Suppressor macrophage (primary cell): ENCODE measurements around the gene TSSK3.
"Not testable (repeated sequence)": the region's sequence is repeated elsewhere in the genome, so short reads cannot be mapped to it uniquely, and the experiment has no call there.

Experiments
- DNase-seq, 4 experiments: peaks; one replicate each; pipeline ENCODE4 v3.0.0-alpha.2; 2020 to 2022

Gene TSSK3

GRCh38 chr1:32363713-32364112, 1.4 kb downstream of the TSSK3 start:
- no peak for DNase-seq

- no peak for DNase-seq
Measured at GRCh38 chr1:32364836-32365235, 2.5 kb downstream of the TSSK3 start.

GRCh38 chr1:32365445-32365844, 3.1 kb downstream of the TSSK3 start:
- DNase-seq: no peak

- no peak for DNase-seq
Measured at GRCh38 chr1:32367912-32368635, 5.7 kb downstream of the TSSK3 start.

- DNase-seq: peak in 3 of 4 experiments; percentile 48 to 67 (median 56)
Measured at GRCh38 chr1:32372149-32372756, 9.9 kb downstream of the TSSK3 start.

- DNase-seq: no peak
Measured at GRCh38 chr1:32373996-32374592, 11.8 kb downstream of the TSSK3 start.

- DNase-seq: no peak
Measured at GRCh38 chr1:32376199-32376598, 13.9 kb downstream of the TSSK3 start.

- no peak for DNase-seq
Measured at GRCh38 chr1:32377541-32378220, 15.3 kb downstream of the TSSK3 start.

- DNase-seq: peak in 1 of 4 experiments; percentile 7
Measured at GRCh38 chr1:32380057-32380456, 17.7 kb downstream of the TSSK3 start.

- DNase-seq: no peak
Measured at GRCh38 chr1:32386676-32387392, 24.5 kb downstream of the TSSK3 start.

GRCh38 chr1:32388641-32389040, 26.3 kb downstream of the TSSK3 start:
- DNase-seq: no peak

GRCh38 chr1:32390904-32391870, 28.8 kb downstream of the TSSK3 start:
- DNase-seq: no peak

GRCh38 chr1:32392325-32392724, 30.0 kb downstream of the TSSK3 start:
- no peak for DNase-seq

- DNase-seq: no peak
Measured at GRCh38 chr1:32393136-32393535, 30.8 kb downstream of the TSSK3 start.

GRCh38 chr1:32393832-32394140, 31.4 kb downstream of the TSSK3 start:
- DNase-seq: peak in 3 of 4 experiments; percentile 28 to 61 (median 29)

GRCh38 chr1:32394141-32394889, 32.0 kb downstream of the TSSK3 start, which contains the start of gene BSDC1:
Gene BSDC1, minus strand, starts transcription at chr1:32394441. Its CDS starts 27 bp downstream, at chr1:32394414.
- peak; percentile 99 for DNase-seq

GRCh38 chr1:32394890-32395432, 32.6 kb downstream of the TSSK3 start:
- peak in 1 of 4 experiments; percentile 10 for DNase-seq

- DNase-seq: not testable (repeated sequence)
Measured at GRCh38 chr1:32396524-32396923, 34.2 kb downstream of the TSSK3 start.

- DNase-seq: no peak
Measured at GRCh38 chr1:32398401-32398800, 36.1 kb downstream of the TSSK3 start.

- no peak for DNase-seq
Measured at GRCh38 chr1:32399843-32400242, 37.5 kb downstream of the TSSK3 start.
